Measurements from ENCODE around the gene DYRK1B.
"Not testable (repeated sequence)": the region's sequence is repeated elsewhere in the genome, so short reads cannot be mapped to it uniquely, and the experiment has no call there.

DYRK1B gene

DNA sequence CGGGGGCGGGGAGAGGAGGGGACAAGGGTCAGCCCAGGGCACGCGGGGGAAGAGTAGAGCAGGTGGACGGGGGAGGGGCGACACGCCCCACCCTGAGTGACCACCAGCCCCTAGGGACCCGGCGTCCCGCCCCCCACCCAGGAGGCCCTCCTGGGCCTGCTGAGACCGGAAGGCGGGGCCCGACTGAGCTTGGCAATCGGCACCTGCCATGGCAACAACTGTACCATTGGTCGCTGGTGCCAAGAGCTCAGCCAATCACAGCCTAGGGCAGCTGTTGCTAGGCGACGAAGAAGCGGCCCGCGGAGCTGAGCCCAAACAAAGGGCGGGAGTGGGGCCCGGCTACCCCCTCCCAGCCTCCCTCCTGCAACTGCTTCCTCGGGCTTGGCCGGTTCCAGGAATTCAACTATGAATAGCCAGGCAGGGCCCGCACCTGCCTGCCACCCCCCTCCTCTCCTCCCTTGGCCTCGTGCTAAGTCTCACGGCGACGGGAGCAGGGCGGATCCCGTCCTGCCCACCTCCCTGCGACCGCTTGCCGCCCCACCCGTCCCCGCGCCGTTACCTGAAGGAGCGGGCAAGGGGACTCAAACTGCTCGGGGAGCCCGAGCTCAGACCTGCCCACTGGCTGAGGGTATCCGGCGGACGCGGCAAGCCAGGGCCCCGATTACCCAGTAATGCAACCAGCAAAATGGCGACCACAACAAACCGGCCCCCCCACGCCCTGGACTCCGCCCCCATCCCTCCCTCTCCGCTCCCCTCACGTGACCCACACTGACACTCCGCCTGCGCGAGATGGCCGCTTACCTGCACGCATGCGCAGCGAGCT is at the start of gene DYRK1B:
Gene DYRK1B, minus strand, starts transcription at position 699 of the 823 bp plus-strand sequence. CDS start 2,295 bp downstream, outside the sequence.
- DNase-seq, result peak; percentile 92 to 95

DNA sequence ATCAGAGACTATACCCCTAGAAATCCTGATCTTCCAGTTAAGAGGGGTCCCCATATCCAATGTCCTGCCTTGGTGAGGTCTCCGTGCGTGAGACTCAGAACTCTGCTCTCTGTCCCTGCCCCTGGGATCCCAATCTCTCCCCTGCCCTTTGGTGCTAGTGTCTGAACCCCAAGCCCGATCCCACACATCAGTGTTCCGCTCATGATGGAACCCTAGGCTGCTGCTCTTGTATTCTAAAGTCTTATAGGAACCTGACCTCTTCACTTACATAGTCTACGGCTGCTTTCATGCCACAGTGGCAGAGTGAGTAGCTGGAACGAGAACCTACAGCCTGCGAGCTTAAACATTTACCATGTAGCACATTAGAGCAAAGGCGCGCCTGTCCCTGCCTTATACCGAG is 48.7 kb upstream of the DYRK1B start:
- DNase-seq, result not testable (repeated sequence)

DNA sequence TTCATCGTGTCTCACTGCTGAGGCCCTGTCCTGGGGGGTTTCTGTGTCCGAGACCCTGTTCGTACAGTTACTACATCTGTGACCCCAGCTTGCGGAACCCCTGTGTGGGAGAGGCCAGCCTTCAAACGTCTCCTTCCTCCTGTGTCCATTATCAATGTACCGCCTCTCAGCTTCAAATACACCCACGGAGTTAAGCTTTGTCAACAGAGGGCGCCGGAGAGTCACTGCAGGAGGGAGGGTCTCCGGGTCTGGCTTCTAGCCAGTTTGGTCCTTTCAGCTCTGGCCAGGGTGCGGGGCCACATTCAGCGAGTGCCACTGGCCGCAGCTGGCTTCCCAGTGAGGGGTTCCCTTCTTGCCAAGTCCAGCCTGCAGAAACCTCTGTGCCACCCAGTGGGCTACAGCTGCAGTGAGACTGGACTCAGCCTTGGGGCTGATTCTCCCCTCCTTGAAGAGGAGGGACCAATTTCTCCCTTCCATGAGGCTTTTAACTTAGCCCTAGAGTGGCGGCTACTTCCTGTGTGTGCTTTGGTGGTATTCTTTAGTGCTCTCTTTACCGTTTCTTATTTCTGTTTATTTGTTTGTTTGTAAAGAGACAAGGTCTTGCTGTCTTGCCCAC is 47.6 kb upstream of the DYRK1B start:
- DNase-seq, result peak; percentile 23 to 47

DNA sequence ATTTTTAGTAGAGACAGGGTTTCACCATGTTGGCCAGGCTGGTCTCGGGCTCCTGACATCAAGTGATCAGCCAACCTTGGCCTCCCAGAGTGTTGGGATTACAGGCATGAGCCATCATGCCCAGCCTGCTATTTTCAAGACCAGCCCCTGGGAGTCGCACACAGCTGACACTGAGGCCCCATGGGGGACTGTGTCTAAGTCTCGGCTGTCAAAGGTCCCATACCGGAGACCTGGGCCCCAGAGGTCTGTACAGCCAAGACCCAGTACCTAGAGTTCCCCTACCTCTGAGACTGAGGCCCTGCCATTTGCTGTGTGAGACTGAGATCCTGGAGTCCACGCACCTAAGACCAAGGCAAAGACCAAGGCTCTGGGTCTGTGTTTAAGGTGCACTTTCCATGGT is 46.3 kb upstream of the DYRK1B start:
- DNase-seq, result not testable (repeated sequence)

DNA sequence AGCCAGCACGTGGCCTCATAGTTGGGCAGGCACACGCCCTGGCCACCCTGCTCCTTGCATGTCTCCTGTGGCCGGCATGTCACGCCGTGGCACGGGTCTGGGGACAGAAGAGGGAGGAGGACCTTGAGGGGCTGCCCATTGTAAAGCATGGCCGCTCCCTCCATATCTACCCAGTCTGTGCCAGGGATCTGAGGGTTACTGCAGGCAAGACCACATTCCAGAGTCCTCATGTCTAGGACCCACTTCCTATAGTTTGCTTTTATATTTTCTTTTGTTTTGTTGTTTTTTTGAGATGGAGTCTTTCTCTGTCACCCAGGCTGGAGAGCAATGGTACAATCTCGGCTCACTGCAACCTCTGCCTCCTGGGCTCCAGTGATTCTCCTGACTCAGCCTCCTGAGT is 45.8 kb upstream of the DYRK1B start:
- DNase-seq, result not testable (repeated sequence)

DNA sequence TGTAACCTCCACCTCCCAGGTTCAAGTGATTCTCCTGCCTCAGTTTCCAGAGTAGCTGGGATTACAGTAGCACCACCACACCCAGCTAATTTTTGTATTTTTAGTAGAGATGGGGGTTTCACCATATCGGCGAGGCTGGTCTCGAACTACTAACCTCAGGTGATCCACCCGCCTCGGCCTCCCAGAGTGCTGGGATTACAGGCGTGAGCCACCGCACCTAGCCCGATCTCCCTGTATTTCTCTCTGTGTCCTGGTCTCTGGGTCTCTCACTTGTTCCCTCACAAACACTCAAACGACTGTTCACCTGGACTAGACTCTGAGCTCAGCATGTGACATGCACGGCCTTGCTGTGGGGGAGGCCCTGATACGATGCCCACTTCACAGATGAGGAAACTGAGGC is 44.9 kb upstream of the DYRK1B start:
- not testable (repeated sequence) for DNase-seq

DNA sequence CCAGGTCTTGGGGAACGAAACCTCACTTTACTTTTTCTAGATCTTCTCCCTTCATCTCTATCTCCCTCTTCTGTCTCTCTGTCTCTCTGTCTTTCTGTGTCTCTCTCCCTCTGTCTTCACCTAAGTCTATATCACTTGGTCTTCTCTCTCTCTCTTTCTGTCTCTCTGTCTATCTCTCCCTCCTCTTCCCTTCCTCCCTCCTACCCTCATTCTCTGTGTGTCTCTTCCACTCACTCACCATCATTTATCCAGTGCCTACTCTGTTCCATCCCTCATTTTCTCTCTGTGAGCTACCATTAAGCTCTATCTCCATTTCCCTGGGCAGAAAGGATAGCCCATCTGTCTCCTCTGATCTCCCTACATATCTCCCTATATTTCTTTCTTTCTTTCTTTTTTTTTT is 44.4 kb upstream of the DYRK1B start:
- no peak for DNase-seq

DNA sequence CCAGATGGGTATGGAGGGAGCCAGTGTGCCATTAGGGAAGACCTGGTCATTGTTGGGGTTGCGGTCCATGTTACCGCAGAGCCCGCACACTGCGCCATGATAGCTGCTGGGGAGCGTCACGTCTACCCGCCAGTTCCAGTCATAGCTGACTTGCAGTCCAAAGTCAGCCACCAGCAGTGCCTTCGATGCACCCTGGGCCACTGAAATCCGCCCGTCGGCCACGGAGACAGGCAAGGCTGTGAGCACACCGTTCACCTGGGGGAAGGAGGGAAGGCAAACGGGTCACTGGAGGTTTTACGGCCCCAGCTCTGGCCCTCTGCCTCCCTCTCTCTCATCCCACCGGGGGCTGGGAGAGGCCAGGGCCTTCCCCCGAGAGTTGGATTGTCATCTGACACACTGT is 44.0 kb upstream of the DYRK1B start:
- not testable (repeated sequence) for DNase-seq

DNA sequence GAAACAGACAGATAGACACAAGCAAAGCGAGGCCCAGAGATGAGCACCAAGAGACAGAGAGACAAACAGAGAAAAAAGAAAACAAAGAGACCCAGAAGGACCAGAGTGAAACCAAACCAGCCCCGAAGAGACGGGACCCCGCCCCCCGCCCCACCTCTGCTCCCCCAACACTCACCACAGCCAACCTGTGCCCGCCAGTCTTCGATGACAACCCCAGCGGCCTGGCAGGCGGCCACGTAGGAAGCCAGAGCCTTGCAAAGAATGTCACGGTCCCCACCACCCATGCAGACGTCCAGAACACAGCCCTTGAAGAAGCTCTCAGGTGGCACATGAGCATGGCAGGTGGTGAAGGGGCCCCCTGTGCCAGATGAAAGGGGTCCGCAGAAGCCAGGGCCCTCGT is 43.5 kb upstream of the DYRK1B start:
- DNase-seq, result not testable (repeated sequence)

DNA sequence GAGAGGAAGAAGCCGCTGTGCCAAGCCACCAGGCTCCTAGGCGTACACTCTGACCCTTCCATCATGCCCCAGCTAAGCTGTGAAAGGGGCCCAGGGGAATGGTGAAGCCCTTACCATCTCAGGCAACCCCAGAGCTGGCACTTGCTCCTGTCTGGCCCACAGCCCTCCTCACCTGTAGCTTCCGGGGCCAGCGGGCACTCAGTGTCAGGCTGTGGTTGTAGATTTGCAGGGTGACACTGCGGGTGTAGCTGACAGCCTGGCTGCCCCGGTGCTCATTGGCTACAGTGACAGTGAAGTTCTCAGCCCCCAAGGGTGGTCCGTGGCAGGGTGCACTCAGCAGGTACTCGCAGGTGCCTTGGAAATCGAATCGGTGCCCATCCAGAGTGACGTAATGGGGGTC is 42.5 kb upstream of the DYRK1B start:
- not testable (repeated sequence) for DNase-seq

DNA sequence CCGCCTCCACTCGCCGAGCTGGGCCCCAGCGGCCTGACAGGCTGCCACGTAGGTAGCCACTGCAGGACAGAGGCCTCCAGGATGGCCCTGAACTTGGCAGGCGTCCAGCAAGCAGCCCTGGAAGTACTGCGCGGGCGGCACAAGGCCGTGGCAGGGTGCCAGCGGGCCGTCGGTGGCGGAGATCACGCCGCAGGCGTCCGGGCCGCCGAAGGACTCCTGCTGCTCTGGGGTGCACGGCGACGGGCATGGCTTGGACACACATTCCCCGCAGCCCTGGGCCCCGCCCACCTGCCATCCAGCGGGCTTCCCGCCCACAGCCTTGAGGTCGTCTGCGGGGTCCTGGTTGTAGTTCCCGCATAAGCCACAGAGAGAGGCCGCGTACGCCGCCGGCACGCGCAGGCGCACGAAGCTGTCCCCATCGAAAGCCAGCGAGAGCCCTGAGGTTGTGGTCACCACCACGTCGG is 41.5 kb upstream of the DYRK1B start:
- not testable (repeated sequence) for DNase-seq

DNA sequence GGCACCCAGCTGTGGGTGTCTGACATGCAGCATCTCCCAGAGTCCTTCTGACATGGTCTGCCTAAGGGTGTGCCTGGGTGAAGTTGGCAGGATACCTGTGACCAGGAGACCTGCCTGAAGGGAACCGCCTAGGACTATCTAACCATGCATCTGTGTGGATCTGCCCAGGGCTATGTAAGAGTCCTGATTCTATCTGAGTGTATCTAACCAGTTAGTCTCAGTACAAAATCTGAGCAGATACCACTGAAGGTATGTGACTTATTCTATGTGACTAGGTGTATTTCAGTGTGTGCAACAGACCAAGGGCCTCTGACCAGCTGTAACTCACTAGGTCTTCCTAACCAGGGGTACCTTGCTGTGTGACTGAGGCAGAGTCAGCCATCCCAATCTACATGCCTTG is 40.4 kb upstream of the DYRK1B start:
- no peak for DNase-seq

DNA sequence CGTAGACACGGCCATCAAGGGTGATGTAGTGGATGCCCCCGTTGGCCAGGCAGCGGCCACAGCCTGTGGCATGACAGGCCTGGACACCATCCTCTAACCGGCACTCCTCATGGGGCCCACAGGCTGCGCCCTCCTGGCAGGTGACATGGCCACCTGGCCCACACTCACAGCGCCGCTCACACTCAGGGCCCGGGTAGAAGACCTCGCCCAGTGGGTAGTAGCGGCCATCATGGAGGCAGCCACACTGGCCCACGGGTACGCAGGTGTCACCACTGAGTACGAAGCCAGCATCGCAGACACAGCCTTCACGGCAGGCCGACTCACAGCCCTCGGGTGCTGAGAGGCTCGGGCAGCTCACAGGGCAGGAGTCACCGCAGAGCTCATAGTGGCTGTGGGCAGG is 39.4 kb upstream of the DYRK1B start:
- no peak for DNase-seq

DNA sequence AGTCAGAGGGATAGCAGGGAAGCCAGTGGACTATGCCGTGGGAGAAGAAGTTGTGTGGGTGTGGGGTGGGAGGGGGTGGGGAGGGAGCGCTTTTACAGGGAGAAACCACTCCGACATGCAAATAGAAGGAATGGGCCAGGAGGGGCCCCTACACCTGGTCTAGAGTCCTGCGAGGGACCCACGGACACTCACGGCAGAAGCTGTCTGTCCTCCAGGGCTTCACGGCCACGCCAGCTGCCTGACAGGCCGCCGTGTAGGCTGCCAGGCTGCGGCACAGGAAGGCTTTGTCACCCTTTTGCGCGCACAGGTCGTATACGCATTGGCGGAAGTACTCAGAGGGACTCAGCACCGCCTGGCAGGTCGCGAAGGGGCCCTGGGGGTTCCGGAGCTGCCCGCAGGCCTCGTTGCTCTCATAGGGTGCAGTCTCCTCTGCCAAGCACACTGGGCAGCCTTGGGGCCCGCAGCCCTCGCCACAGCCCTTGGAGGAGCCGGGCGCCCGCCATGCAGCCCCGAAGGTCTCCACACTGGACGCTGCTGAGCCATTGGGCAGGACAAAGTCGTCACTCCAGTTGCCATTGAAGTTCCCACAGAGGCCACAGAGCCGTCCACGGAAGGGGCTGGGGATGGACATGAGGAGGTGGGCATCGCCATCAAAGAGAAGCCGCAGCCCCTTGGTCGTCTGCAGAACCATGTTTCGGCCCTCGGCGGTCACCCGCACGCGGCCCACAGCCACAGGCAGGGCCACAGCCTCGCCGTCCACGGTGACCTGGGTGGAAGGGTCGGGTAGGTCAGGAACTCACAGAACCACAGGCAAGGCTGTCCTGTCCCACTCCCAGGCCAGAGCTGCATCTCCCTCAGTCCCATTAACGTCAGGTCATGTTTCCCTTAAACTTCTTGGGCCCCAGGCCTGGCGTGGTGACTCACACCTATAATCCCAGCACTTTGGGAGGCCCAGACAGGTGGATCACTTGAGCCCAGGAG is 38.2 kb upstream of the DYRK1B start:
- no peak for DNase-seq

DNA sequence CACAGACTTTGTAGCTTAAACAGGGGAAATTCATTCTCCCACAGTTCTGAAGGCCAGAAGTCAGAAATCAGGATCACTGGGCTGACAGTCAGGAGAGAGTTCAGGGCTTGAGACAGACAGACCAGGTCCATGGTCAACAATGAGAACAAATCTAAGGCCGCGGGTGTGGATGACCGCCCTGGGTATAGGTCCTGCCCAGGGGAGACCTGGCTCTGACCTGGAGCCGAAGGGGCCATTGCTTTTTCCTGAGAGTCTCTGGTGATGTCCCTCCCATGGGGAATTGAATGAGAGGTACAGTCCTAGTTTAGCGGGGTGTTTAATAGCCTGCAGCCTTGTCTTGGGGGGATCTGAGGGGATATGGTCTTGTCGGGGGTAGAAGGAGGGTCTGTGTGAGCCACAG is 37.4 kb upstream of the DYRK1B start:
- no peak for DNase-seq

DNA sequence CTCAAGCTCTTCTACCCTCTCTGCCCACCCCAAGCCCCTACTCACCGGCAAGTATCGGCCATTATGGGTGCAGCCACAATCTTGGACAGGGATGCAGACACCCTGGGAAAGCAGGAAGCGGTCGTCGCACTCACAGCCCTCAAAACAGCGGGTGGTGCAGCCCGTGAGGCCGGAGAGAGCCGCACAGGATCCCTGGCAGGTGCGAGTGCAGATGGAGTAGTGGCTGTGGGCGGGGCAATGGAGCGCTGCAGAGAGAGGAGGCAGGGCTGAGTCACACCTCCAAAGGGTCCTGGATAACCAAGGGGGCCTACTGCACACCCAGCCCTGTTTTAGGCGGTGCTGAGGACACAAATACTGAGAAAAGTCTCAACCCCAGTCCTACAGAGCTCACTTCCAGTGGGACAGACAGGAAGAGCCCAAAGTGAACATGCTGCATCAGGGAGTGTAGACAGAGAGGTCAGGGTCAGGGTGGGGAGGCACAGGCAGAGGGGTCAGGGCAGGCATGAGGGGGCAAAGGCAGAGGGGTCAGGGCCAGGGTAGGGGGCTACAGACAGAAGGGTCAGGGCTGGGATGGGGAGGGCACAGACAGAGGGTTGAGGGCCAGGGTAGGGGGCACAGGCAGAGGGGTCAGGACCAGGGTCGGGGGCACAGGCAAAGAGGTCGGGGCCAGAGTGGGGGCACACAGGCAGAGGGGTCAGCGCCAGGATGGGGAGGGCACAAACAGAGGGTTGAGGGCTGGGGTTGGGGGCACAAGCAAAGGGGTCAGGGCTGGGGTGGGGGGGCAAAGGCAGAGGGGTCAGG is 36.4 kb upstream of the DYRK1B start:
- no peak for DNase-seq

DNA sequence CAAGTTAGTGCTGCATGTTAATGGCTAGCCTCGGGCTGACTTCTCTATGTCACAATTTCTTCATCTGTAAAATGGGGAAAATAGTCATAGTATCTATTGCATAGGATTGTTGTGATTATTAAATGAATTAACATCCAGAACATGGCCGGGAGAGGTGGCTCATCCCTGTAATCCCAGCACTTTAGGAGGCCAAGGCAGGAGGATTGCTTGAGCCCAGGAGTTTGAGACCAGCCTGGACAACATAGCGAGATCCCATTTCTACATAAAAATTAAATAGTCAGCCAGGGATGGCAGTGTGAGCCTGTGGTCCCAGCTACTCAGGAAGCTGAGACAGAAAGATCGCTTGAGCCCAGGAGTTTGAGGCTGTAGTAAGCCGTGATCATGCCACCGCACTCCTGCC is 34.0 kb upstream of the DYRK1B start:
- DNase-seq, result no peak

DNA sequence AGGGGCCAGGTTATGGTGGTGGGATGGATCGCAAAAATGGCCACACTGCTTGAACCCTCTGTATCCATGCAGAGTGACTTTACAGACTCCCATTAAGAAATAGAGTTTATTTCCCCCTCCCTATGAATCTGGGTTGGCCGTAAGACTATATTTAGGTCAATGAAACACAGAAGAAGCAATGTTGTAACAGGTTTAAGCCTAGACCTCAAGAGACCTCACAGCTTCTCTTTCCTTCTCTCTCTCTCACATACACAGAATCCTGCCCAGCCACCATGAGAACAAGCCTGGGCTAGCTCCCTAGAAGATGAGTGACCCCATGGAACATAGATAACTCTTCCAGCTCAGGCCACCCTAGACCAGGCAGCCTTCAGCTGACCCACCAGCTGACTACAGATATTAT is 33.2 kb upstream of the DYRK1B start:
- no peak for DNase-seq

DNA sequence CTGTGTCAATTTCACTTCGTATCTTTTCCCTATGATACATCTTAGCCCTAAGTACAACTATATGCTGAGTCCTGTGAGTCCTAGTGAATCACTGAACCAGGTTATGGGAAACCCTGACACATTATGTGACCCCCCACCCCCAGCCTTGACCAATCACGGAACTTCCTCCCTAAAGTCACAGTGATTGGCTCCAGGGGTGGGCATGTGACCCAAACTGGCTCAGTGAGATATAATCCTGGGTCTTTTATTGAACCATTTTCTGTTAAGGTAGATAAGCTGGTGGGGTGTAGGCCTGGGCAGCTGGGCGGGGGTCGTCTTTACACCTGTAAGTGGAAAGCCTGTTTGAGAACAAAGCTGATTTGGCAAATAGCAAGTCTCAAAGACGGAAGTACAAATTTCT is 32.0 kb upstream of the DYRK1B start:
- no peak for DNase-seq

DNA sequence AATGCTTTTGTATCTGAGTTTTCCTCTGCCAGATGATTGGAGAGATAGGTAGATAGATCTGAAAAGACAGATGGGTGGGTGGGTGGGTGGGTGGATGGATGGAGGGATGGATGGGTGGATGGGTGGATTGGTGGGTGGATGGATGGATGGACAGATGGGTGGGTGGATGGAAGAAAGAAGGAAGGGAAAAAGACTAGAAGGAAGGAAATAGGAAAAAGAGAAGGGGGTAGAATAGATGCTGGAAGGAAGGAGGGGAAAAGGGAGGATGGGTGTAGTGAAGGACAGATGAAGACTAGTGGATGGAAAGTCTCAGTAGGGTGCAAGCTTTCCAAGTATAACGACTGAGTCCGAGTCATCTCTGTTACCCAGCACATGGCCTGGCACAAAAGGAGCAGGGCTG is 31.2 kb upstream of the DYRK1B start:
- DNase-seq, result no peak

DNA sequence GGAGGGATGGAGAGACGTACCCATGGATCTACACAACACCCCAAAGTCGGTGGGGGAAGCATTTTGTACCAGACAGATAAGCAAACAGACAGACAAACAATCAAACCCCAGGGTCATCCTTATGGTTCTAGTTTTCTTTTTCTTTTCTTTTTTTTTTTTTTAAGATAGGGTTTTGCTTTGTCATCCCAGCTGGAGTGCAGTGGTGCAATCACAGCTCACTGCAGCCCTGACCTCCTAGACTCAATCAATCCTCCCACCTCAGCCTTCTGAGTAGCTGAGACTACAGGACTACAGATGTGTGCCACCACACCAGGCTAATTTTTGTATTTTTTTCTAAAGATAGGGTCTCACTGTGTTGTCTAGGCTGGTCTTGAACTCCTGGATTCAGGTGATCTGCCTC is 30.2 kb upstream of the DYRK1B start:
- no peak for DNase-seq

DNA sequence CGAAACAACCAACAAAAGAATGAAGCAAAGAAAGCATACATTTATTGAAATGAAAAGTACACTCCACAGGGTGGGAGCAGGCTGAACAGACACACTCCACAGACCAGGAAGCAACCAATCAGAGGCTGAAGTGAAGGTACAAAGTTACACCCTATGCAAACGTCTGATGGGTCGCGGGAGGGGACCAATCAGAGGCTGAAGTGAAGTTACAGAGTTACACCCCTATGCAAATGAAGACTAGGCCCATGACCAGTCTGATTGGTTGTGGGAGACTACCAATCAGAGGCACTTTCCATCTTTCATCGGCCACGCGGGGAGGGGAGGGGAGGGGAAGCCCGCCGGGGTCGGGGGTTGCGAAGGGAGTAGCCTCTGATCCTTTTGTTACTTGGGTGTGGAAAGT is 24.6 kb upstream of the DYRK1B start:
- DNase-seq, result no peak

Data from stimulated activated CD4-positive, alpha-beta T cell treated with anti-CD3 and anti-CD28 coated beads, Interleukin-2, amount 100 ng/mL, for 48 hours (primary cell).